K562 (cell line): ENCODE data around the gene MAGEB10. TPM values are rescaled to one million over a fixed set of nuclear protein-coding genes. Genes with fewer than 3 reads are reported as not detected.

Experiments used
- E2F8 ChIP-seq: fragments of 450-650 bp; IDR thresholded peaks from 2 replicates; pipeline ENCODE4 v1.7.1; 2018; ENCODE audit warnings: mild to moderate bottlenecking, low read depth; ENCODE audit not compliant: partially characterized antibody
- polyA plus RNA-seq, 8 experiments: library from polyadenylated mRNA; depleted of rRNA in 4 of 8; stranded (reverse) in 5 of 8; unstranded in 3 of 8; fragments of >200 nt; fragmentation: Nextera tagmentation in 2 of 8; fragmentation: Illumina TruSeq in 1 of 8; extraction: Ambion mirVana in 2 of 8; extraction: Trizol in 1 of 8; gene quantifications; 2 replicates each; pipeline versions ENCODE4 v1.2.1 to v1.2.3, GENCODE V29; 2011 to 2014; ENCODE audit warnings: inconsistent platforms in 1 of 8, missing spikeins in 1 of 8
- total RNA-seq, 7 experiments: library from RNA; depleted of rRNA in 6 of 7; stranded (reverse); fragments of >200 nt in 6 of 7; fragmentation: Illumina TruSeq in 2 of 7; extraction: Trizol in 2 of 7; gene quantifications; 2 replicates each; pipeline versions ENCODE4 v1.2.1 to v1.2.3, GENCODE V29; 2011 to 2021; ENCODE audit warnings: low replicate concordance in 1 of 7
- TF ChIP-seq, protein P1 (sequence below): sonication (generic); formaldehyde crosslinking; IDR thresholded peaks from 2 replicates; pipeline ENCODE4 v1.8.0; 2022; ENCODE audit warnings: mild to moderate bottlenecking, missing genetic modification reagents

MAGEB10 gene
- total and polyA plus RNA-seq, 9 of the 15 experiments (the other 6 are each of a cell fraction or from before 2014, with no cell fraction given) = 0.07 to 0.76 (median 0.42) TPM

GRCh38 chrX:27775984-27776383 lies 31.8 kb upstream of the MAGEB10 start (continued):
- TF ChIP-seq, protein P1, sequence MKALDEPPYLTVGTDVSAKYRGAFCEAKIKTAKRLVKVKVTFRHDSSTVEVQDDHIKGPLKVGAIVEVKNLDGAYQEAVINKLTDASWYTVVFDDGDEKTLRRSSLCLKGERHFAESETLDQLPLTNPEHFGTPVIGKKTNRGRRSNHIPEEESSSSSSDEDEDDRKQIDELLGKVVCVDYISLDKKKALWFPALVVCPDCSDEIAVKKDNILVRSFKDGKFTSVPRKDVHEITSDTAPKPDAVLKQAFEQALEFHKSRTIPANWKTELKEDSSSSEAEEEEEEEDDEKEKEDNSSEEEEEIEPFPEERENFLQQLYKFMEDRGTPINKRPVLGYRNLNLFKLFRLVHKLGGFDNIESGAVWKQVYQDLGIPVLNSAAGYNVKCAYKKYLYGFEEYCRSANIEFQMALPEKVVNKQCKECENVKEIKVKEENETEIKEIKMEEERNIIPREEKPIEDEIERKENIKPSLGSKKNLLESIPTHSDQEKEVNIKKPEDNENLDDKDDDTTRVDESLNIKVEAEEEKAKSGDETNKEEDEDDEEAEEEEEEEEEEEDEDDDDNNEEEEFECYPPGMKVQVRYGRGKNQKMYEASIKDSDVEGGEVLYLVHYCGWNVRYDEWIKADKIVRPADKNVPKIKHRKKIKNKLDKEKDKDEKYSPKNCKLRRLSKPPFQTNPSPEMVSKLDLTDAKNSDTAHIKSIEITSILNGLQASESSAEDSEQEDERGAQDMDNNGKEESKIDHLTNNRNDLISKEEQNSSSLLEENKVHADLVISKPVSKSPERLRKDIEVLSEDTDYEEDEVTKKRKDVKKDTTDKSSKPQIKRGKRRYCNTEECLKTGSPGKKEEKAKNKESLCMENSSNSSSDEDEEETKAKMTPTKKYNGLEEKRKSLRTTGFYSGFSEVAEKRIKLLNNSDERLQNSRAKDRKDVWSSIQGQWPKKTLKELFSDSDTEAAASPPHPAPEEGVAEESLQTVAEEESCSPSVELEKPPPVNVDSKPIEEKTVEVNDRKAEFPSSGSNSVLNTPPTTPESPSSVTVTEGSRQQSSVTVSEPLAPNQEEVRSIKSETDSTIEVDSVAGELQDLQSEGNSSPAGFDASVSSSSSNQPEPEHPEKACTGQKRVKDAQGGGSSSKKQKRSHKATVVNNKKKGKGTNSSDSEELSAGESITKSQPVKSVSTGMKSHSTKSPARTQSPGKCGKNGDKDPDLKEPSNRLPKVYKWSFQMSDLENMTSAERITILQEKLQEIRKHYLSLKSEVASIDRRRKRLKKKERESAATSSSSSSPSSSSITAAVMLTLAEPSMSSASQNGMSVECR (CRISPR knock-in tag) = no peak
- no peak for TF ChIP-seq E2F8
